HG03565 (cell line): ENCODE results near the gene GPR17.

Experiments used
- ATAC-seq: cut with Tn5 transposase; IDR thresholded peaks from one replicate; pipeline ENCODE4 v1.9.1; 2021; ENCODE audit warnings: mild to moderate bottlenecking, moderate library complexity; ENCODE audit not compliant: unreplicated experiment

GPR17 gene

DNA sequence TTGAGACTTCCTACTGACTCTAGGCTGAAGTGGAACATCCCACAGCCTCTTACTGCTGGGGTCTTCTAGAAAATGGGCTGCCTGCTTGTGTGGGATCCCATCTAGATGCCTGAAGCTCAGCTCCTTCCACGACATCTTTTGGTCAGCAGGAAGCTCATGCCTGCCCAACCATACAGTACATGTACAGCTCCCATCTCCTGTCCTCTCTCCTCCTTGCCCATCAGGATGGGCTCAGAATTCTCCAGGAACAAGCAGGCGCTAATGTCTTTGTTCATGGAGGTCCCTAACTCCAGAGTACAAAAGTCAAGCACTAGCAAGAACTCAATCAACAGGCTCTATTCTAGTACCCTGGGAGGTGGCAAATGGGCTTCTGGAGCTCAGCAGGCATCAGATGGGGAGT is 31.7 kb upstream of the GPR17 start:
- ATAC-seq, result no peak

DNA sequence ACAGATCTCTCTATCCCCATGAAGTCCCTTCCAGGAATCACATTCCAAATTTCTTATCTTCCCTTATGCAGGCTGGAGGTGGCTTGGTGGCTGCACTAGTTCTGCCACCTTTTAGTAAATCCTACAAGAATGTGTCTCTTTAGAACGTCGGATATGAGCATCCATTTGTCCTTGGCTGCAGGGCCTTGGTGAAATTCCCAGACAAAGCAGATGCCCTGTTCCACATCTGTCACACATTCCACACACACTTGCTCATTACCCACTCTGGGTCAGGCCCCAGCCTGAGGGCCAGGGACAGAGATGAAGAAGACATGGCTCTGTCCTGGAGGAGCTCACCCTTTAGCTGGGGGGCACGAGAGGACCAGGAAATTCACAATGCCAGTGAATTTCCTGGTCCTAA is 31.2 kb upstream of the GPR17 start:
- ATAC-seq, result no peak

DNA sequence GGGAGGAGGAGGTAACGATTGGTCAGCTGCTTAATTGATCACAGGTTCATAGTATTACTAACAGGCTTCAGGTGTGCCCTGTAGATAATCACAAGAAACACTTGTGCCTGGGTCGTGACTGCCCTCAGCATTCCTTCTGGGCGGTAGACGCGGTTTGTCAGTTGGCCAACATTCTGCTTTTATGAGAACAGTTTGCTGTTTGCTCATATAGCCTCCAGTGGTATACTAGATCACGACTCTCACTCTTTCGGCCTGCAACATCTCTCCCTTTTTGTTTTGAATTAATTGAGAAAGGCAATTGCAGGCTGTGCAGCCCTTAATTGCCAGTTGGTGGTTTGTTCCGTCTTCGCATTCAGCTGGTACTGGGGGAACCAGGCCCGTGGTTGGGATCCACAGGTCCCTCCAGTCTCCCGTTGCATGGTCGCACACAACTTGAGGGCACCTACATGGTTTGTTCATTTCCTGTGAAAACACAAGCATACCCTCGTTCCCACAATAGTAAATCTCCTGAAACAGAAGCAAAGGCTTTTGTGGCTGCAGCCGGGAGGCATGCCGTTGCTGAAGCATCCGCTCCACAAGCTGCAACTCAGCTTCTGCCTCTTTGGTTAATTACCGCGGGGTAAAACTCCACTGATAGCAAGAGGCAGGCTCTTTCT is 30.3 kb upstream of the GPR17 start:
- no peak for ATAC-seq

DNA sequence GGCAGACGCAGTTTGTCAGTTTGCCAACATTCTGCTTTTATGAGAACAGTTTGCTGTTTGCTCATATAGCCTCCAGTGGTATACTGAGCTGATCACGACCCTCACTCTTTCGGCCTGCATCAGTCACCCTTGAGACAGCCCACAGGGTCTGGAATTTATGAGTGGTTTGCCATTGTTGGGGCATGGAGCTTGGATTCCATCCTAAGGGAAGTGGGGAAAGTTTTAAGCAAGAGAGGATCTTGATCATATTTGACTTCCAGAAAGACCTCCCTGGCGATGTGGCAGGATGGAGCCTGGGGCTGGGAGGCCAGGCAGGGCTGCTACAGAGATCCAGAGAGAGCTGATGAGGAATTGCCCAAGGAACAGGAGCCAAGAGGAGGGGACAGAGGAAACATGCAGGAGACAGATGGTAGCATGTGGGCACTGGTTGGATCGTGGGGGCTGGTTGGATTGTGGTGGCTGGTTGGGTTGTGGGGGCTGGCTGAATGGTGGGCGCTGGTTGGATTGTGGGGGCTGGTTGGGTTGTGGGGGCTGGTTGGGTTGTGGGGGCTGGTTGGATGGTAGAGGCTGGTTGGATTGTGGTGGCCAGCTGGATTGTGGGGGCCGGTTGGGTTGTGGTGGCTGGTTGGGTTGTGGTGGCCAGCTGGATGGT is 27.3 kb upstream of the GPR17 start:
- ATAC-seq, result no peak

DNA sequence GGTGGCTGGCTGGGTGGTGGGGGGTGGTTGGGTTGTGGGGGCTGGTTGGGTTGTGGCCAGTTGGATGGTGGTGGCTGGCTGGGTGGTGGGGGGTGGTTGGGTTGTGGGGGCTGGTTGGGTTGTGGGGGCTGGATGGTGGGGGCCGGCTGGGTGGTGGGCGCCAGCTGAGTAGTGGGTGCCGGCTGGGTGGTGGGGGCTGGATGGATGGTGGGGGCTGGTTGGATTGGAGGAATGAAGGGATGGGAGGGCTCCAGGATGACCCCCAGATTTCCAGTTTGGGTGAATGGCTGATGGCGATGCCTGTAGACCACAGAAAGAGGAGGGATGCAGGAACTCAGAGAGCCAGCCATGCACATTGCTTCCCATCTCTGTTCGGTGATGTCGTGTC is 26.8 kb upstream of the GPR17 start:
- ATAC-seq, result no peak

DNA sequence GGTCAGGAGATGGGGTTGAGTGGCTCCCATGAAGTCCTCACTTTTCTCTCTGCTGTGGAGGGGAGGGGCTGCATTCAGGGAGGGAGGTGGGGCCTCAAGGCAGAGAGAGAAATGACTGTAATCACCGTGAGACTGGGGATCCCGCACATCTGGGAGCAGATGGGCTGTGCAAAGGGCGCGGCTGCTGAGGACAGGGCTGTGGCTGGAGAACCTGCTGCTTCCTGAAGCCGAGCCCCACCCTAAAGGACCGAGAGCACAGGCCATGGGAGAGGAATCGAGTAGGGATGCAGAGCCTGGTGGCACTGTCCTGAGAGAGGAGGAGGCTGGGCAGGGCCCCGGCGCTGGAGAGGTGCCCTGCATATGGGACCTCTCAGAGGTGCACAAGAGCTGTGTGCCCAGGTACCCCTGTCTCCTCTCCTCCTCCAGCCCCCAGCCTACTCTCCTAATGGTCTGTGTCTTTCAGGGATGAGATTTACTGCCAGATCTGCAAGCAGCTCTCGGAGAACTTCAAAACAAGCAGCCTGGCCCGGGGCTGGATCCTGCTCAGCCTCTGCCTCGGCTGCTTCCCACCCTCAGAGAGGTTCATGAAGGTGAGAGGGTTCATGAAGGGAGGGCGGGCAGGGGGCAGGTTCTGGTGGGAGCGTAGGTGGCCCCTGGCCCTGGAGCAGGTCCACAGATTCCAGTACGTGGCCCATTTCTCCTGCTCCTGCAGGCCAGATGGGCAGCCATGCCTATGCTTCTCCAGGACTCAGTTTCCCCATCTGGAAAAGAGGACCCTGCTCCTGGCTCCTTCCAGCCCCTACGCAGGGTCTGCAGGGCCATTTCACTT is 25.9 kb upstream of the GPR17 start:
- no peak for ATAC-seq

DNA sequence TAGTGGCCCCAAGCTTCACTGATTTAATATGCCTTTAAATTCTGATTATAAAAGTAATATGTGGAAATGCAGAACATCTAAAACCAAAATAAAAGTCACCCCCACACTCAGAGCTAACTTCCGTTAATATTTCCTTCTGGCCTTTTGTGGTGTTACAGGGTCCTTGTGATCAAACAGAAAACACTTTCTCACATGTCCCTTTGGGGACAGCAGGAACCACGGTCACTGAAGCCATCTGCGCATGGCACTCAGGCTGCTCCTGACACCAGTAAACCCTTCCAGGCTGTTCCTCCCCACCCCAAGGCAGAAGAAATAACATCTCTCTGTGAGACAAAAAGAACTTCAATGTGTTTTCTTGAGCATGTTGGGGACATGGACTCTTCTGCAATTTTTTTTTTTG is 25.1 kb upstream of the GPR17 start:
- ATAC-seq, result no peak

DNA sequence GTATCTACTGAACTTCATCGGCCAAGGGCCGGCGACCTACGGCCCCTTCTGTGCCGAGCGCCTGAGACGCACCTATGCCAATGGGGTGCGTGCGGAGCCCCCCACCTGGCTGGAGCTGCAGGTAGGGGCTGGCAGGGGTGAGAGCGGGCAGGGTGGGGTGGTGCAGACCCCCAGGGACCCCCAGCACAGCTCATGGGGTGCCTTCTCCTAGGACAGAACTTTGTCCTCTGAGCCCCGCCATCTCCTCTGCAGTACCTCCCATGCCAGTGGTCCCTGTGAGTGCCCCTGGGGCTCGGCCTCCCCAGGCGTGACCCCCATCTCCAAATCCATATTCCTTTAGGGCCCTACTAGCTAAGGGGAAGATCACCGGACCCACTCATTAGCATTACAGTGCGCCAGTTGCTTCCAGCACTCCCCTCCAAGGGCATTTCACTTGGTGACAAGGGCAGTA is 23.9 kb upstream of the GPR17 start:
- no peak for ATAC-seq

DNA sequence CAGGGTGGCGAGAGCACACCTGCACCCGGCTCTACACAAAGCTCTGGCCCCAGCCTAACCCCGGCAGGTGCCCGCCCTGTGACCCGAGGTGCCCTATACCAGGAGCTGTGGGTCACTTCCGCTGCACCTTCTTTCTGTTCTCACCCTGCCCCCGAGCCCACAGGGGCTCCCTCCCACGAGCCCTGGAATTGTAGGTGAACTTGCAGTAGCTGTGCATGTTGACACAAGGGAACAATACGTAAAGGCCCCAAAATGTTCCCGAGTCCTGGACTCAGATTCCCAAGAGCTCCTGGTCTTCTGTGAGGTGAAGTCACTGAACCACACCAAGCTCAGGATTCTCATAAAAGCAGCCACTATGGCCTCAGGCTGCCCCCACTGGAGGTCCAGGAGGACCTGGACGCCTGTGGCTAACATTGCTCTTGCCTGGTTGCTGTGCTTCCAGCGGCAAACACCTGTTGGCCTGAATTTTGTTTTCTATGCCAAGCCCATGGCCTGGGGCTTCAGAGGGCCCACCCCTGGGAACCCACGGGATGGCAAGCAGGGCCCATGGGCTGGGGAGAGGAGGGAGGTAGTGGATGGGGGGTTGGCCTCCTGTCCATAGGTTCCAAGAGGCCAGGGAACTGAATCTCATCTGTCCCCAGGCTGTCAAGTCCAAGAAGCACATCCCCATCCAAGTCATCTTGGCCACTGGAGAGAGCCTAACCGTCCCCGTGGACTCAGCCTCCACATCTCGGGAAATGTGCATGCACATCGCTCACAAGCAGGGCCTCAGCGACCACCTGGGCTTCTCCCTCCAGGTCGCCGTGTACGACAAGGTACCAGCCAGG is 23.2 kb upstream of the GPR17 start:
- no peak for ATAC-seq

DNA sequence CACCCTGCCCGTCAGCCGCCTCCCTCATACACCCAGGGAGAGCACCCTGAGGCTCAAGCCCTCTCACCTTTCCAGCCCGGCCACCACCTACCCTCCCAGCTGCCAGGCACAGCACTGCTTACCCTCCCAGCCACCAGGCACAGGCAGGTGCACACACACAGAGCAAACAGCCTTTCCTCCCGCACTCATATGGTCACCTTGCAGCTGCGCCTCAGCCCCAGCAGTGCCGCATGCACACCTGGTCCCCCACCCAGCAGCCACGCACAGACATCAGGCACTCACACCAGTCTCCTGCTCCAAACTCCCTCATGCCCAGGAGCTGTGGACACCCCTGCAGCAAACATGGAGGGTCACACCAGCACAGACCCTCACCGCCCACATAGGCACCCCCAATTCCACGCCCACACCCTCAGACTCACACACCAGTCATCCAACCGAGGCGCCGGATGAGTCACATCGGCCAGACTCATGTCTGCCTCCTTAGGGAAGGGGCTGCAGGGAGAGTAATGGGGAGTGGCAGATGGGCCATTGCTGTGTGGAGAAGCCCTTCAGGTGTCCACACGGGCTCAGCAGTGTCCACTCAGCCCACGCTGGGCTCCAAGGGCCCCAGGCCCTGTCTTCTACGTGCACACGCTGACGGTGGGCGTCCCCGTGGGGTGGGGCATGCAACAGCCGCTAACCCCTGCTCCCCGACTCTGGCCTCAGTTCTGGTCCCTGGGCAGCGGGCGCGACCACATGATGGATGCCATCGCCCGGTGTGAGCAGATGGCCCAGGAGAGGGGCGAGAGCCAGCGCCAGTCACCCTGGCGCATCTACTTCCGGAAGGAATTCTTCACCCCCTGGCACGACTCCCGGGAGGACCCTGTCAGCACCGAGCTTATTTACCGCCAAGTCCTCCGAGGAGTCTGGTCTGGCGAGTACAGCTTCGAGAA is 22.3 kb upstream of the GPR17 start:
- ATAC-seq, result no peak

DNA sequence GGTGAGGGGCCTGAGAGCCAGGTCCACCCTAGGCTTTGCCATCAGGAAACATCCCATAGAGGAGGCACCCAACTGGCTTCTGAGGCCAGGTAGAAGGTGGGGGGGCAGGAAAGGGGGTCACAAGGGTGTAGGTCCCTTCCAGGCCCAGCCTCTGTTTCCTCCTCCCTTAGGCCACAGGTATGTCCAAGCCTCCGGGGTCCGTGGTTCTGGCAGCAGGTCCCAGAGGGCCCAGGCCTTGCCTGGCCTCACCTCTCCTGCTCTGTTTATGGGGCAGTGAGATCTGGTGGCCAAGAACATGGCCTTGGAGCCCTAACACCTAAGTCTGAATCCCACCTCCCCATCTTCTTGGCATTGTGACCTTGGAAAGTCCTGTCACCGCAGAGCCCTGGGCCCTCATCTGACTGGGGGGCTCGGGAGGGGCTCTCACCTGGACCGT is 21.6 kb upstream of the GPR17 start:
- no peak for ATAC-seq

DNA sequence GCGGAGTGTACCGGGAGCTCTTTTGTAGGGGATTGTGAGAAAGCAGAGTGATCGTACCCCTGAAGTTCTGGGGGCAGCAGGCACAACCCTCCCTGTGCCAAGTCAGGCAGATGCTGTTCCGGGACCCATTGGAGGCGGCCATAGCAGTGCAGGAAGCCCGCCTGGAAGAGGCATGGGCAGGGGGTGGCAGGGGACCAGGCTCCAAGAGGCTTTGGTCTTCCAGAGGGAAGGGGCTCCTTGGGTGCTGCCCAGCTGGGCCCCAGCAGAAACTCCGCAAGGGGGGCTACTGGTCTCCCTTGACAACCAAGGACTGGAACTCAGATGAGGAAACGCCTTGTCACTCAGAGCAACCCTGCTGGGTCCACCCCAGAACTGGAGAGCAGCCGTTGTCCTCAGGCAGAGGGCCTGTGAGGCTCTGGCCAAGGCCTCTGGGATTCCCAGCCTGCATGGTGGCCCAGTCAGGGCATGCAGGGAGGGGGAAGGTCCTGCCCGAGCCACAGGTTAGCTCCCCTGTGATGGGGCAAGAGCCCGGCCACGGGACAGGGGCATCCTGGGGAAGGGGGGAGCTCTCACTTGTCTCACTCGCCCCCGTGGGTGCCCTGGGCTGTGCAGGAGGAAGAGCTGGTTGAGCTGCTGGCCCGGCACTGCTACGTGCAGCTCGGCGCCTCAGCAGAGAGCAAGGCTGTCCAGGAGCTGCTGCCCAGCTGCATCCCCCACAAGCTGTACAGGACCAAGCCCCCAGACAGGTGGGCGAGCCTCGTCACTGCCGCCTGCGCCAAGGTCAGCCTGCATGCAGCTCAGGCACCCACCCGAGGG is 21.0 kb upstream of the GPR17 start:
- no peak for ATAC-seq

DNA sequence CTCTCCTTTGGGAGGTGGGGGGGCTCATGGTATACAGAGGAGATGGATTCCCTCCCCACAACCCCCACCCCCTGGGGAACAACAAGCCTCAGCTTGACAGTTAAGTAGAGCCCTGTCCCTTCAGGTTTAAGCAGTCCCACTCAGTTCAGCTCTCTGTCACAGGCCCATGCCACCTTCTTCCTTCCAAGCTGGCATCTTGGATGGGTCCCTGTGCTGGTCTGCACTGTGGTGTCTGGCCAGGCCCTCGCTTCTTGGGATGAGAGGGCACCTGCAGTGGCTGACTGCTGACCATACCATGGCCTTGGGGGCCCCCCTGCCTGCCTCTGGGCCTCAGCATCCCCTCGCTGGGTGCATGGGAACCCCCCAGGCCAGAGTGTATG is 20.4 kb upstream of the GPR17 start:
- no peak for ATAC-seq

DNA sequence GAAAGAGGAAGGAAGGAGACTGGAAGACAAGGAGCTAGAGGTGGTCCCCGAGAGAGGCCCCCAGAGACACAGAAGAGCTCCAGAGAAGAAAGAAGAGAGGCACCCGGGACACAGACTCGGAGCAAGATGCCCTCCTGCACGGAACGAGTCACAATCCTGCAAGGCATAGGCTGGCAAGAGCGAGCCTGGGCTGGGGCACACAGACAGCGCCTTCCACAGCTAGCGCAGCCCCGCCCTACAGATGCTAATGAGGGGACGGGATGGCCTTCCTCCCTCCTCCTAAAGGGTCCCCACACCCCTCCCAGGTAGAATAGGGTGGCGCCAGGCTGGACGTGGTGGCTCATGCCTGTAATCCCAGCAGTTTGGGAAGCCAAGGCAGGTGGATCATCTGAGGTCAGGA is 19.8 kb upstream of the GPR17 start:
- ATAC-seq, result no peak

DNA sequence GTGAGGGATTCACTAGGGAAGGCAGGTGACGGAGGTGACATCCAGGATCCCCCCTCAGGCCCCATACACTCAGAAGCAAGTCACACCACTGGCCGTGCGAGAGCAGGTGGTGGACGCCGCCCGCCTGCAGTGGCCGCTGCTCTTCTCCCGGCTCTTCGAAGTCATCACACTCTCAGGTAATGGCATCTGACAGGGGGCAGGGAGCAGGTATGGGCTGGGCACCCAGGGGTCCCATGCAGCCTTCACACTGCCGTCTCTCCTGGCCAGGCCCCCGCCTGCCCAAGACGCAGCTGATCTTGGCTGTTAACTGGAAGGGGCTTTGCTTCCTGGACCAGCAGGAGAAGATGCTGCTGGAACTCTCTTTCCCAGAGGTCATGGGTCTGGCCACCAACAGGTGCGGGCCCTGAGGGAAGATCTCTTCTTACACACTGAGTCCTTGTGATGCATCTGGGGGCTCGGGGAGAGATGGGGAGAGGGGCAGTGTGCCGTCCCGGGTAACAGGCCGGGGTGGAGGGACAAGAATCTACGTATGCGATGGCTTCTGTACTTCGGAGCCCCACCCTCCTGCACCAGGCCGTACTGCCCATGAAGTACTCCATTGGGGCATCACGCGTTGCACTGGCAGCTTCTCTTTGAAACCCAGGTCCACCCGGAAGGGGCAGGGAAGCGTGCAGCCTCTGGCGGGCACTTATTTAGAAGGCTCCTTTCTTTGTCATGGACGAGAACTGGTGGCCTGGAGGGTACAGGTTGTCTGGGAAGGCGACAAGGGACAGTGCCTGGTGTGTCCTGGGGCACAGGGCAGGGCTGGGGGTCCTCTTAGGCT is 18.8 kb upstream of the GPR17 start:
- ATAC-seq, result no peak

DNA sequence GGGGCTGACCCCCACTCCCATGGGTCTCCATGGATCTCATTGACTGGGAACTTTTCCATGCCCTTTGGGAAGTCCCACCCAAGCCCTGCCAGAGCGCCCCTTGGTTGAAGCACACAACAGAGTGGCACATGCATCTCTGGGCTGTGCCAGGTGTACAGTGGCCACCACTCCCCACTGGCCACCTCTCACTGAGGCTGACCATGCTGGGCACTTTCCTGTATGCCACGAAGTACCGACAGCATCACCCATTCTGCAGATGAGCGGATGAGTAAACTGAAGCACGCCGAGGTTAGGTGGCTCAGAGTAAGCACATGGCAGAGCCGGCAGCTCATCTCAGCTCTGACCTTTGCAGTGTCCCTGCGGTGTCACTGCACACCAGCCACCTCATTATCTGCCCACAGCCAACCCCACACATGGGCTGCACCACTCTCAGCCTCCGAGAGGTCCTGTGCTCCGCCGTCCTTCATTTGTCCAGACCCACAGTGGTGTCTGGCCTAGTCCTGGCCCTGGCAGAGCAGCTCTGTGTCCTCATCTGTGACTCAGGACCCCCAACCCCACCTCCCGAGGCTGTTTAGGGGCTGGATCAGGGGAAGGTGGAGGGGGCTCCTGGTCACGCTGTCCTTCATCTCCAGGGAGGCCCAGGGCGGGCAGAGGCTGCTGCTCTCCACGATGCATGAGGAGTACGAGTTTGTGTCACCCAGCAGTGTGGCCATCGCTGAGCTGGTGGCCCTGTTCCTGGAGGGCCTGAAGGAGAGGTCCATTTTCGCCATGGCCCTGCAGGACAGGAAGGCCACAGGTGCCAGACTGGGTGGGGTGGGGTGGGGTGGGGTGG is 18.0 kb upstream of the GPR17 start:
- no peak for ATAC-seq

DNA sequence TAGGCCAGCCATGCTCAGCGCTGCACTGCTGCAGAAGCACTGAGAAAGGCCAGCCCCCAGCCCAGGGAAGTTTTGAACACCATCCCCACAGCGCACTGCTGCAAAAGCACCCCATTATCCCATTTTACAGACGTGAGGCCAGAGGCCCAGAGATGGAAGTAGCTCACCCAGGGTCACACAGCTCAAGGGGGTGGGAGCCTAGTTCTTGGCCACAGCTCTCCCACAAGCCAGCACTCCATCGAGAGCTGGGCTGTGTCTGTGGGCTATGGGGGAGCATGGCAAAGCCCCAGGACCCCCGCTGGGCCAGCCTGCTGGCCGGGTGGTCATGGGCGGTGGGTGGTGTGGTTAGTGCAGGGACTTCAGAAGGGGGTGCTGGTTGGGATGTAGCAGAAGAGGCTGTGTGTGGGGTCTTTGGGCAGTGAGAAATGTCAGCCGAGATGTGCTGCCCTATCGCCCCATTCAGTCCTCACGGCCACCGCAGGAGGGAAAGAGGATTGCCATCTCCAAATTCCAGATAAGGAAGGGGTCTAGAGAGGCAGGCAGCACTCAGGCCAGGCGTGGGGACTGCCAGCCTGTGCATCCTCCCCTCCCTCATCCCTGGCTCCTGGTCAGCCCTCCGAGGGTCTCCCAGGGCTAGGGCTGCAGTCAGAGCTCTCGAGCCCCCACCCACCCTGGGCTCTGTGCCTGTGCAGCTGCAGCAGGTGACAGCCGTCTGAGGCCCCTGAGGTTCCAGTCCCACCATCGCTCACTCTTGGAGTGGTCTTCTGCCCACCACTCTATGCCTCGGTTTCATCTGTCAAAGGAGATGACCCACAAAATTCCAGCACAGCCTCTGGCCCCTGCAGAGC is 17.0 kb upstream of the GPR17 start:
- ATAC-seq, result no peak
